Small intestine (tissue), 7 donors: ENCODE data around the gene TMEM79. TPM values are rescaled to one million over a fixed set of nuclear protein-coding genes. Genes with fewer than 3 reads are reported as not detected.
"Not testable (repeated sequence)": the region's sequence is repeated elsewhere in the genome, so short reads cannot be mapped to it uniquely, and the experiment has no call there.

ENCODE experiments used
- DNase-seq, 2 donors: peaks; one replicate each; pipeline versions ENCODE4 v3.0.0 to v3.0.0-alpha.2; 2013
- FAIRE-seq: peaks from 2 replicates; lab custom pipeline; 2012; peaks lifted over from hg19 to GRCh38; lab: Jason Lieb, UNC
- H3K27ac ChIP-seq, 3 donors: one replicate each; pipeline ENCODE4 v1.5.1; 2013; ENCODE audit warnings: low read length in 2 of 3, mild to moderate bottlenecking in 2 of 3, control low read depth in 1 of 3, inconsistent platforms in 1 of 3, low read depth in 1 of 3, moderate library complexity in 1 of 3
- H3K27me3 ChIP-seq, 3 donors: one replicate each; pipeline ENCODE4 v1.6.1; 2013; ENCODE audit warnings: low read length in 3 of 3, inconsistent platforms in 1 of 3; ENCODE audit not compliant: control insufficient read depth in 3 of 3, insufficient read depth in 3 of 3
- H3K36me3 ChIP-seq, 3 donors: one replicate each; pipeline ENCODE4 v1.6.1; 2013; ENCODE audit warnings: low read length in 3 of 3, inconsistent platforms in 1 of 3, low read depth in 1 of 3, mild to moderate bottlenecking in 1 of 3, moderate library complexity in 1 of 3; ENCODE audit not compliant: control insufficient read depth in 3 of 3, insufficient read depth in 2 of 3
- H3K4me1 ChIP-seq, 3 donors: one replicate each; pipeline ENCODE4 v1.6.1; 2013; ENCODE audit warnings: low read length in 2 of 3, inconsistent platforms in 1 of 3, low read depth in 1 of 3, mild to moderate bottlenecking in 1 of 3, moderate library complexity in 1 of 3; ENCODE audit not compliant: control insufficient read depth in 3 of 3, insufficient read depth in 2 of 3
- H3K4me3 ChIP-seq, 3 donors: one replicate each; pipeline ENCODE4 v1.5.1; 2013; ENCODE audit warnings: low read length in 3 of 3, control low read depth in 1 of 3, inconsistent platforms in 1 of 3, low read depth in 1 of 3, mild to moderate bottlenecking in 1 of 3, moderate library complexity in 1 of 3
- H3K9me3 ChIP-seq, 2 donors: one replicate each; pipeline ENCODE4 v1.6.1; 2013; ENCODE audit warnings: low read depth in 1 of 2, low read length in 1 of 2; ENCODE audit not compliant: control insufficient read depth in 2 of 2, insufficient read depth in 1 of 2
- WGBS, 3 donors: extraction: QIAGEN DNeasy Blood & Tissue Kit; methylation state at CpG; one replicate each; pipeline ENCODE4 v1.1.7; 2013; 5-methylcytosine and 5-hydroxymethylcytosine counted together
- polyA plus RNA-seq, 4 donors: library from polyadenylated mRNA; stranded (reverse) in 3 of 4; unstranded in 1 of 4; fragments of 200-250 nt in 3 of 4; fragments of 120-200 nt in 1 of 4; gene quantifications; one replicate each; pipeline versions ENCODE4 v1.2.1 to v1.2.3, GENCODE V29; 2013
- donor health status: healthy with polysubstance abuse.
- donor health status: control.
- donor health status: control.
- donor health status: Bipolar disorder and iron deficiency.
- donor health status: healthy.

TMEM79 gene
- polyA plus RNA-seq, 4 donors, result 2.2 to 8.3 (median 4.6) TPM

DNA sequence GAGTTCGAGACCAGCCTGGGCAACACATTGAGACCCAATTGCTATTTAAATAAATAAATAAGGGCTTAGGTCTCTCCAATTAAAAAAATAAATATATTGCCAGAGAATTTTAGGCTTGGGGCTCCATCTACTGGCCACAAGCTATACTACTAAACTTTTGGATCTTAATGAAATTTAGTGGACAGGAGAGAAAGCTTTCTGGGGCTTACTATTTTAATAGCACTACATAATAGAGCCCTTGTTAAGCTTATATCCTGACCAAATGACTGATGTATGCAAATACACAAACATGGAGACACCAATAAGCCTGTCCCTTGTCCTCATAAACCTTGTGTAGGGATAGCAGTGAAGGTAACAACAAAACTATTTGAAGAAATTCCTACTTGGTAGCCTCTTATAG is 35.5 kb downstream of the TMEM79 start:
- DNase-seq (peak; percentile 27 to 41), FAIRE-seq (no peak)
- Histone ChIP-seq H3K27me3 (no peaks in the 10 kb centered on the region), H3K4me1 (no peaks in the 10 kb centered on the region), H3K36me3 (peaks cover 31 to 71% (median 49%) of the 10 kb centered on the region in 3 donors), H3K4me3 (no peak overlapping the region), H3K9me3 (no peaks in the 10 kb centered on the region), H3K27ac (no peak overlapping the region)
- 81 to 89% (median 83%) methylated on average over 1 of the region's 1 CpG for WGBS, 3 donors

GRCh38 chr1:156320560-156320959 is 36.4 kb downstream of the TMEM79 start:
- Histone ChIP-seq H3K27me3 (no peaks in the 10 kb centered on the region), H3K27ac (no peak overlapping the region), H3K36me3 (peaks cover 38 to 73% (median 50%) of the 10 kb centered on the region in 3 donors), H3K4me3 (no peak overlapping the region), H3K9me3 (no peaks in the 10 kb centered on the region), H3K4me1 (no peaks in the 10 kb centered on the region)
- FAIRE-seq, result no peak
- WGBS, 3 donors, result 77 to 84% (median 83%) methylated on average over 3 of the region's 3 CpGs
- no peak for DNase-seq

- not testable (repeated sequence) for H3K9me3 ChIP-seq, H3K27ac ChIP-seq, H3K4me1 ChIP-seq, DNase-seq, FAIRE-seq, H3K27me3 ChIP-seq, H3K4me3 ChIP-seq
- H3K36me3 ChIP-seq, result peaks cover 30 to 70% (median 32%) of the 10 kb centered on the region in 3 donors
- WGBS, 3 donors, result 94 to 96% (median 94%) methylated on average over 9 of the region's 9 CpGs
Measured at GRCh38 chr1:156323179-156323578, 39.1 kb downstream of the TMEM79 start.

DNA sequence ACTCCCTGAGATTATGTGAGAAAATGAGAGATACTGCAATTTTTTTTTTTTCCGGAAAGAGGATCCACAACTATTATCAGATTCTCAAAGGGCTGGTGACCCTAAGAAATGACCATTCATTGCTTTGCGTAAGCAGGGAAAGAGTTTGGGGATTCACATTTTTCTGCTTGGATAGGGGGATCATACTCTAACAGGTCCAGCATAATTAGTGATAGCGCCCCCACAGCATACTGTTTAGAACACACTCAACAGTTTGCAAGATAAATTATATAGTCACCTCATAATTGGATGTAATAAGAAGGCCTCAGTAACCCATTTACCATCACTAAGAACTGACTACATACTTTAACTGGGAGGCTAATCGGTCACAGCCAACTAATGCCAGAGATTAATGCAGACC is 52.1 kb downstream of the TMEM79 start:
- H3K4me1 ChIP-seq, result peaks cover 0 to 6% (median 3%) of the 10 kb centered on the region in 3 donors
- peaks cover 2 to 25% (median 6%) of the 10 kb centered on the region in 3 donors for H3K36me3 ChIP-seq
- no peaks in the 10 kb centered on the region for H3K9me3 ChIP-seq
- DNase-seq (no peak), FAIRE-seq (no peak)
- peak overlapping the region in 1 of 3 donors; percentile 78 for H3K4me3 ChIP-seq
- WGBS, 3 donors, result 68 to 77% (median 75%) methylated on average over 4 of the region's 4 CpGs
- H3K27me3 ChIP-seq, result no peaks in the 10 kb centered on the region
- H3K27ac ChIP-seq, result no peak overlapping the region

- peak in 1 of 2 donors; percentile 8 for DNase-seq
- 21 to 27% (median 23%) methylated on average over 34 of the region's 34 CpGs for WGBS, 3 donors
- no peak for FAIRE-seq
Measured at GRCh38 chr1:156337052-156337887, 53.1 kb downstream of the TMEM79 start.

DNA sequence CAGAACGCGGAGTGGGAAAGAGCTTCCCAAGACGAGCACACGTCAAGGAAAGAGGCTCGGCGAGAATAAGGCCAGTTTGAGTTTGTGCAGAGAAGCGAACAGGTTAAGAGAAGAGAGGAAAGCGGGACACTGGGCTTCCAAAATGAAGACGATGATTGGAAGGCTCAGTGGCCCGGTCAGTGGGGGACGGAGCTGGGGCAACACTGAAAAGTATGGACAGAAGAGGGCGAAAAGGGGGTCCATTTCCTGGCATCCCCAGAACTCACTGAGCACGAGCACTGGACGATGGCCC is 53.7 kb downstream of the TMEM79 start:
- FAIRE-seq, result no peak
- 0% methylated on average over 14 of the region's 14 CpGs for WGBS, 3 donors
- DNase-seq, result no peak
- H3K27me3 ChIP-seq, result no peaks in the 10 kb centered on the region
- peak overlapping the region; percentile 69 to 85 (median 78) for H3K4me3 ChIP-seq
- peaks cover 0 to 6% (median 3%) of the 10 kb centered on the region in 3 donors for H3K4me1 ChIP-seq
- H3K36me3 ChIP-seq, result peaks cover 2 to 17% (median 3%) of the 10 kb centered on the region in 3 donors
- H3K27ac ChIP-seq, result peak overlapping the region in 2 of 3 donors; percentile 76 to 88
- H3K9me3 ChIP-seq, result no peaks in the 10 kb centered on the region

More at GRCh38 chr1:156337052-156337887, 53.1 kb downstream of the TMEM79 start:
- H3K4me3 ChIP-seq, result peak overlapping the region; percentile 69 to 85 (median 78)
- peaks cover 0 to 6% (median 3%) of the 10 kb centered on the region in 3 donors for H3K4me1 ChIP-seq
- peak overlapping the region in 2 of 3 donors; percentile 76 to 88 for H3K27ac ChIP-seq
- H3K27me3 ChIP-seq, result no peaks in the 10 kb centered on the region
- H3K36me3 ChIP-seq, result peaks cover 2 to 17% (median 6%) of the 10 kb centered on the region in 3 donors
- no peaks in the 10 kb centered on the region for H3K9me3 ChIP-seq

GRCh38 chr1:156338180-156338976 is 54.3 kb downstream of the TMEM79 start, which contains the start of the genes CCT3 and TSACC:
TSS of gene CCT3 (minus strand) at chr1:156338292. CDS start at chr1:156338184, 108 bp downstream.
TSS of gene TSACC (plus strand) at chr1:156338526. CDS start at chr1:156339758, 1,232 bp downstream.
- H3K4me3 ChIP-seq, result peak within 1 kb of the TSS; percentile 69 to 85 (median 78)
- no peak for FAIRE-seq
- H3K27me3 ChIP-seq, result no peaks in the 10 kb centered on the region
- no peaks in the 10 kb centered on the region for H3K9me3 ChIP-seq
- peaks cover 0 to 6% (median 3%) of the 10 kb centered on the region in 3 donors for H3K4me1 ChIP-seq
- H3K27ac ChIP-seq, result peak within 1 kb of the TSS; percentile 24 to 89 (median 76)
- WGBS, 3 donors, result 0% methylated on average over 46 to 47 of the region's 47 CpGs
- H3K36me3 ChIP-seq, result peaks cover 2 to 12% (median 3%) of the 10 kb centered on the region in 3 donors
- peak; percentile 100 for DNase-seq
